K562 (cell line): Measurements from ENCODE around the gene PLK5.

Experiments used
- RAD21 ChIP-seq, 2 experiments: fragments of 250-450 bp in 1 of 2; fragments of 450-650 bp in 1 of 2; sonication (Bioruptor Pico) in 1 of 2; formaldehyde crosslinking in 1 of 2; IDR thresholded peaks in 1 of 2; conservative IDR thresholded peaks in 1 of 2; 2 replicates each; pipeline versions ENCODE4 v1.4.0 to v1.8.0; 2020 to 2022; ENCODE audit warnings: mild to moderate bottlenecking in 2 of 2, moderate library complexity in 1 of 2
- ZFP36 ChIP-seq: fragments of 150-350 bp; IDR thresholded peaks from 2 replicates; pipeline ENCODE4 v1.6.1; 2018; ENCODE audit warnings: low read length, low read depth; ENCODE audit not compliant: partially characterized antibody

DNA sequence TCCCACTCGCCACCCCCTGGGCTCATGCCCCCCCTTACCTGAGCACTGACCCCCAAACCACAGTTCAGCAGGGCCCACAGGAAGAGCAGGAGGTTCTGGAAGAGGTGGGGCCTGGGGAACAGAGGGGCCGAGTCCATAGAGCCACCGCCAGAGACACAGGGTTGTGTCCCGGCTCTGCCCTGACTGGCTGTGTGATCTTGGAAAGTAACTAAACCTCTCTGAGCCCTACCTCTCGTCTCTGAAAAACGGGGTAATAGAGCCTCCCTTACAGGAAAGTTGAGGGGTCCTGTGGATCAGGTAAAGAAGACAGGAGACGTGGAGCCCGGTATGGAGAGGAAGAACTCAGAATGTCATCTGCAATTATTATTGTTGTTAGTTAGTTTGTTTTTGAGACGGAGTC, 13.1 kb upstream of the PLK5 start:
- TF ChIP-seq RAD21 (CRISPR knock-in tag; conservative IDR thresholded peaks at IDR 0.05 in 1 of 2, IDR thresholded peaks at IDR 0.05 in 1 of 2): no peak
- peak; percentile 45 for TF ChIP-seq ZFP36
